GM18907 (cell line): Measurements from ENCODE around the gene DTX3L.
"Not testable (repeated sequence)": the region's sequence is repeated elsewhere in the genome, so short reads cannot be mapped to it uniquely, and the experiment has no call there.

Experiments
- ATAC-seq: cut with Tn5 transposase; IDR thresholded peaks from one replicate; pipeline ENCODE4 v1.9.1; 2021; ENCODE audit warnings: mild to moderate bottlenecking, moderate library complexity; ENCODE audit not compliant: unreplicated experiment

Gene DTX3L

GRCh38 chr3:122560680-122561079 is 3.5 kb upstream of the DTX3L start:
- ATAC-seq, result no peak

GRCh38 chr3:122562923-122563716 is 1.0 kb upstream of the DTX3L start:
- no peak for ATAC-seq

- ATAC-seq, result no peak
Measured at GRCh38 chr3:122563717-122564025, 467 bp upstream of the DTX3L start.

- ATAC-seq, result not testable (repeated sequence)
Measured at GRCh38 chr3:122568131-122568530, 4.0 kb downstream of the DTX3L start.

- ATAC-seq, result no peak
Measured at GRCh38 chr3:122568755-122569154, 4.6 kb downstream of the DTX3L start.

- no peak for ATAC-seq
Measured at GRCh38 chr3:122572940-122573412, 8.8 kb downstream of the DTX3L start.

GRCh38 chr3:122576174-122576940 is 12.2 kb downstream of the DTX3L start:
- peak; percentile 87 for ATAC-seq

- no peak for ATAC-seq
Measured at GRCh38 chr3:122577409-122578031, 13.4 kb downstream of the DTX3L start, which contains the start of gene PARP15. Gene PARP15 (plus strand): TSS chr3:122577650. CDS start chr3:122577668, 18 bp downstream.

- ATAC-seq, result no peak
Measured at GRCh38 chr3:122578069-122578740, 14.1 kb downstream of the DTX3L start.

GRCh38 chr3:122580470-122580869 is 16.3 kb downstream of the DTX3L start:
- ATAC-seq, result no peak

GRCh38 chr3:122581622-122582021 is 17.5 kb downstream of the DTX3L start:
- ATAC-seq, result no peak

GRCh38 chr3:122582390-122582789 is 18.3 kb downstream of the DTX3L start:
- no peak for ATAC-seq

- ATAC-seq, result no peak
Measured at GRCh38 chr3:122586098-122586497, 22.0 kb downstream of the DTX3L start.

- ATAC-seq, result no peak
Measured at GRCh38 chr3:122586773-122587485, 22.8 kb downstream of the DTX3L start.

- no peak for ATAC-seq
Measured at GRCh38 chr3:122587572-122587971, 23.4 kb downstream of the DTX3L start.

- ATAC-seq, result no peak
Measured at GRCh38 chr3:122589297-122589696, 25.2 kb downstream of the DTX3L start.

- ATAC-seq, result no peak
Measured at GRCh38 chr3:122590610-122591009, 26.5 kb downstream of the DTX3L start.

- no peak for ATAC-seq
Measured at GRCh38 chr3:122594025-122594424, 29.9 kb downstream of the DTX3L start.

- ATAC-seq, result no peak
Measured at GRCh38 chr3:122598151-122598550, 34.0 kb downstream of the DTX3L start.

GRCh38 chr3:122598556-122598955 is 34.4 kb downstream of the DTX3L start:
- no peak for ATAC-seq
